SK-N-SH treated with all-trans-retinoic acid at 6 μM for 48 hours (cell line): Measurements from ENCODE around the gene SPON1.

Experiments used
- ARNTL ChIP-seq: fragments of 450-650 bp; formaldehyde crosslinking; IDR thresholded peaks from 2 replicates; pipeline ENCODE4 v1.5.0; 2020; ENCODE audit warnings: low read depth, mild to moderate bottlenecking, moderate library complexity, borderline replicate concordance
- BACH2 ChIP-seq: fragments of 250-450 bp; sonication (Bioruptor Pico); IDR thresholded peaks from 2 replicates; pipeline ENCODE4 v1.9.0; 2021; ENCODE audit warnings: mild to moderate bottlenecking, borderline replicate concordance
- CSDC2 ChIP-seq: fragments of 250-450 bp; sonication (Bioruptor Pico); IDR thresholded peaks from 2 replicates; pipeline ENCODE4 v1.5.0; 2020; ENCODE audit warnings: mild to moderate bottlenecking, moderate library complexity
- PATZ1 ChIP-seq: fragments of 250-450 bp; sonication (Bioruptor Pico); IDR thresholded peaks from 2 replicates; pipeline ENCODE4 v1.8.0; 2020; ENCODE audit warnings: mild to moderate bottlenecking, moderate library complexity, borderline replicate concordance
- POU6F1 ChIP-seq: fragments of 250-450 bp; sonication (Bioruptor Pico); IDR thresholded peaks from 2 replicates; pipeline ENCODE4 v1.8.0; 2021; ENCODE audit warnings: low read depth, mild to moderate bottlenecking, moderate library complexity, borderline replicate concordance
- PPARA ChIP-seq: fragments of 250-450 bp; sonication (Bioruptor Pico); IDR thresholded peaks from 2 replicates; pipeline ENCODE4 v1.5.0; 2020; ENCODE audit warnings: mild to moderate bottlenecking, borderline replicate concordance
- SNAI2 ChIP-seq: fragments of 250-450 bp; sonication (Bioruptor Pico); IDR thresholded peaks from 2 replicates; pipeline ENCODE4 v1.5.0; 2020; ENCODE audit warnings: mild to moderate bottlenecking, moderate library complexity
- TOX ChIP-seq: fragments of 250-450 bp; sonication (Bioruptor Pico); IDR thresholded peaks from 2 replicates; pipeline ENCODE4 v1.8.0; 2021; ENCODE audit warnings: mild to moderate bottlenecking, moderate library complexity, borderline replicate concordance
- ZFP30 ChIP-seq: fragments of 450-650 bp; formaldehyde crosslinking; IDR thresholded peaks from 2 replicates; pipeline ENCODE4 v1.5.0; 2022; ENCODE audit warnings: mild to moderate bottlenecking, moderate library complexity
- ZNF8 ChIP-seq: fragments of 450-650 bp; formaldehyde crosslinking; IDR thresholded peaks from 2 replicates; pipeline ENCODE4 v1.5.0; 2020; ENCODE audit warnings: mild to moderate bottlenecking, moderate library complexity
- TF ChIP-seq, protein P1 (sequence below): fragments of 250-450 bp; sonication (Bioruptor Pico); IDR thresholded peaks from 2 replicates; pipeline ENCODE4 v1.5.1; 2021; ENCODE audit warnings: mild to moderate bottlenecking, moderate library complexity

- no peak for TF ChIP-seq ZNF8 (CRISPR knock-in tag)
- TF ChIP-seq PPARA: no peak
- TF ChIP-seq POU6F1 (CRISPR knock-in tag): no peak
- no peak for TF ChIP-seq BACH2 (CRISPR knock-in tag)
- no peak for TF ChIP-seq ARNTL (CRISPR knock-in tag)
- no peak for TF ChIP-seq TOX (CRISPR knock-in tag)
- no peak for TF ChIP-seq ZFP30 (CRISPR knock-in tag)
- no peak for TF ChIP-seq PATZ1
- TF ChIP-seq SNAI2 (CRISPR knock-in tag): no peak
- TF ChIP-seq CSDC2 (CRISPR knock-in tag): no peak
- TF ChIP-seq, protein P1, sequence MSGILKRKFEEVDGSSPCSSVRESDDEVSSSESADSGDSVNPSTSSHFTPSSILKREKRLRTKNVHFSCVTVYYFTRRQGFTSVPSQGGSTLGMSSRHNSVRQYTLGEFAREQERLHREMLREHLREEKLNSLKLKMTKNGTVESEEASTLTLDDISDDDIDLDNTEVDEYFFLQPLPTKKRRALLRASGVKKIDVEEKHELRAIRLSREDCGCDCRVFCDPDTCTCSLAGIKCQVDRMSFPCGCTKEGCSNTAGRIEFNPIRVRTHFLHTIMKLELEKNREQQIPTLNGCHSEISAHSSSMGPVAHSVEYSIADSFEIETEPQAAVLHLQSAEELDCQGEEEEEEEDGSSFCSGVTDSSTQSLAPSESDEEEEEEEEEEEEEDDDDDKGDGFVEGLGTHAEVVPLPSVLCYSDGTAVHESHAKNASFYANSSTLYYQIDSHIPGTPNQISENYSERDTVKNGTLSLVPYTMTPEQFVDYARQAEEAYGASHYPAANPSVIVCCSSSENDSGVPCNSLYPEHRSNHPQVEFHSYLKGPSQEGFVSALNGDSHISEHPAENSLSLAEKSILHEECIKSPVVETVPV: no peak
Measured at GRCh38 chr11:14133381-14133780, 170.9 kb downstream of the SPON1 start.
